Activated B cell treated with CpG ODN at 0.5 μM for 24 hours (primary cell): Measurements from ENCODE around the gene CMIP. TPM values are rescaled to one million over a fixed set of nuclear protein-coding genes. Genes with fewer than 3 reads are reported as not detected.
A peak's percentile ranks its signal among the peaks of the same experiment; 100 is the strongest.

ENCODE experiments used
- ATAC-seq: fragments of 200-7000 bp; cut with Tn5 transposase; one replicate; pipeline ENCODE4 v1.10.0; 2021; ENCODE audit warnings: low read depth, mild to moderate bottlenecking, moderate library complexity
- CTCF ChIA-PET: fragments of 350-600 bp; sonication (Branson Sonifier 250); formaldehyde crosslinking; loops from one replicate; lab custom pipeline; 2021; ENCODE audit warnings: antibody characterized with exemption; lab: Charles Lee
- POLR2A ChIA-PET: fragments of 350-600 bp; sonication (Branson Sonifier 250); formaldehyde crosslinking; loops from one replicate; lab custom pipeline; 2021; ENCODE audit warnings: antibody characterized with exemption; lab: Charles Lee
- DNase-seq: peaks from one replicate; pipeline ENCODE4 v3.0.0; 2022
- H3K27ac Mint-ChIP-seq: one replicate; pipeline ENCODE4 v1.8.0; 2020; ENCODE audit warnings: mixed read lengths
- H3K27me3 Mint-ChIP-seq: one replicate; pipeline ENCODE4 v1.8.0; 2021; ENCODE audit warnings: mixed read lengths
- H3K36me3 Mint-ChIP-seq: one replicate; pipeline ENCODE4 v1.8.0; 2021; ENCODE audit warnings: low read depth, mixed read lengths
- H3K4me1 Mint-ChIP-seq: one replicate; pipeline ENCODE4 v1.8.0; 2021; ENCODE audit warnings: mixed read lengths
- H3K4me3 Mint-ChIP-seq: one replicate; pipeline ENCODE4 v1.8.0; 2020; ENCODE audit warnings: mild to moderate bottlenecking, mixed read lengths
- H3K9me3 Mint-ChIP-seq: one replicate; pipeline ENCODE4 v1.8.0; 2020; ENCODE audit warnings: mixed read lengths
- intact Hi-C: fragments of 100-400 bp; cut with micrococcal nuclease; formaldehyde crosslinking; loops from one replicate; pipeline ENCODE4 v1.15.1; 2024
- total RNA-seq: library from RNA; stranded (reverse); gene quantifications from 2 replicates; pipeline ENCODE4 v1.2.3, GENCODE V29; 2022
- TF ChIP-seq, protein P1 (sequence below): fragments of 200-600 bp; IDR thresholded peaks from one replicate; pipeline ENCODE4 v1.8.0; 2022; ENCODE audit warnings: antibody characterized with exemption, mild to moderate bottlenecking

The CMIP gene
- total RNA-seq, 1 donor from 2014 or later, result 76.3 TPM

DNA sequence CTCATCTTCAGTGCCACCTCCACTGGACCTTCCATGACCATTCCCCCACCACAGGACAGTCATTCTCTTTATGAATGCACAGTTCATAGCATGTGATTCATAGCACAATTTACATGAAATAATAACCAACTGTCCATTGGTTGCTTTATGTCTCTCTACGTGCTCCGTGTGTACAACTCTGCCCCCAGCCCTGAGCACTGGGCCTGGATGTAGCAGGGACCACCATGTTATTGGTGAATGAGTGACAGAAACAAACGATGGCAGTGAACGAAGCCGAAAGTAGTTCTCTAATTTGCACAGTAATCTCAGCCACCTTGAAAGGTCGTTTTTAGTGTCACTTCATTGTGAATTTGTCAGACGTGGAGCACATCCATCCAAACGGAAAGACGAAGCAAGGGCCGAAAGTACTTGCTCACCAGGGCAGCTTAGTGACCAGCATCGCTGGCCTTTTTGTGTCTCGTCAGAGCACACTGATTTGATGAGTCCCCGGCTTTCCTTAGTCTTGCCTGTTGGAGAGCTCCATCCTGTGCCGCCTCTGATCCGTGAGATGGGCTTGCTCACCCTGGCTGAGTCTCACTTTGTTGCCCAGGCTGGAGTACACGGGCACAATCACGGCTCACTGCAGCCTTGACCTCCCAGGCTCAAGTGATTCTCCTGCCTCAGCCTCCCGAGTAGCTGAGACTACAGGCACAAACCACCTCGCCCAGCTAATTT lies 95.3 kb downstream of the CMIP start:
- no peak overlapping the region for H3K27ac Mint-ChIP-seq

DNA sequence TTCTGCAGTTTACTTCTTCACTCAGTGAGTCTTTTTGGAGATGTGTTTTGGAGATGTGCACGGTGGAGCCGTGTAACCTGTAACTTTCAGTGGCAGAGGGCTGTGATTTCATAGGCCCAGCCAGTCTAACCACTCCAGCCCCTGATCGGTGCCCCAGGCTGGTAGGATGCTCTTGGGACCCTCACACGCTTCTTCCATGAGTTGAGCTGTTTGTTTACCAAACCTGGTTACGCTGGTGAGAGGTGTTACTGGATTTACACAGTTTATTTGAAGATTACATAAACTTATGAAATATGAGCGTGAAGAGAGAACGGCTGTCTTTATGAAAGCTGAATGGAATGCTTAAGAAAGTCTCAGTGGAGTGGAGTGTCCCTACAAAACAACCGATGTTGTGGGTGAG lies 96.7 kb downstream of the CMIP start:
- no peak for DNase-seq
- no peaks in the 10 kb centered on the region for H3K36me3 Mint-ChIP-seq
- no peak overlapping the region for H3K27ac Mint-ChIP-seq
- no peak overlapping the region for H3K4me3 Mint-ChIP-seq
- intact Hi-C loops, result no loop called here
- H3K4me1 Mint-ChIP-seq, result peaks cover 47% of the 10 kb centered on the region
- CTCF ChIA-PET, result no interaction called here
- TF ChIP-seq, protein P1, sequence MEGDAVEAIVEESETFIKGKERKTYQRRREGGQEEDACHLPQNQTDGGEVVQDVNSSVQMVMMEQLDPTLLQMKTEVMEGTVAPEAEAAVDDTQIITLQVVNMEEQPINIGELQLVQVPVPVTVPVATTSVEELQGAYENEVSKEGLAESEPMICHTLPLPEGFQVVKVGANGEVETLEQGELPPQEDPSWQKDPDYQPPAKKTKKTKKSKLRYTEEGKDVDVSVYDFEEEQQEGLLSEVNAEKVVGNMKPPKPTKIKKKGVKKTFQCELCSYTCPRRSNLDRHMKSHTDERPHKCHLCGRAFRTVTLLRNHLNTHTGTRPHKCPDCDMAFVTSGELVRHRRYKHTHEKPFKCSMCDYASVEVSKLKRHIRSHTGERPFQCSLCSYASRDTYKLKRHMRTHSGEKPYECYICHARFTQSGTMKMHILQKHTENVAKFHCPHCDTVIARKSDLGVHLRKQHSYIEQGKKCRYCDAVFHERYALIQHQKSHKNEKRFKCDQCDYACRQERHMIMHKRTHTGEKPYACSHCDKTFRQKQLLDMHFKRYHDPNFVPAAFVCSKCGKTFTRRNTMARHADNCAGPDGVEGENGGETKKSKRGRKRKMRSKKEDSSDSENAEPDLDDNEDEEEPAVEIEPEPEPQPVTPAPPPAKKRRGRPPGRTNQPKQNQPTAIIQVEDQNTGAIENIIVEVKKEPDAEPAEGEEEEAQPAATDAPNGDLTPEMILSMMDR, result no peak
- POLR2A ChIA-PET, result no interaction called here
- ATAC-seq, result no peak
- no peaks in the 10 kb centered on the region for H3K9me3 Mint-ChIP-seq
- no peaks in the 10 kb centered on the region for H3K27me3 Mint-ChIP-seq

More for the DNA sequence above, 95.3 kb downstream of the CMIP start:
- Mint-ChIP-seq H3K9me3 (no peaks in the 10 kb centered on the region), H3K4me1 (peaks cover 33% of the 10 kb centered on the region), H3K4me3 (no peak overlapping the region), H3K36me3 (peaks cover 2% of the 10 kb centered on the region), H3K27me3 (no peaks in the 10 kb centered on the region)
- TF ChIP-seq, protein P1, result no peak
- ATAC-seq, result no peak
- intact Hi-C loops, result no loop called here
- ChIA-PET POLR2A (interaction anchor here (0.7 to 0.8 kb wide), 2 partner anchors 30 to 122 kb away, joined by 5 to 8 read pairs; no protein-coding TSS in a partner anchor), CTCF (no interaction called here)
- DNase-seq, result no peak

DNA sequence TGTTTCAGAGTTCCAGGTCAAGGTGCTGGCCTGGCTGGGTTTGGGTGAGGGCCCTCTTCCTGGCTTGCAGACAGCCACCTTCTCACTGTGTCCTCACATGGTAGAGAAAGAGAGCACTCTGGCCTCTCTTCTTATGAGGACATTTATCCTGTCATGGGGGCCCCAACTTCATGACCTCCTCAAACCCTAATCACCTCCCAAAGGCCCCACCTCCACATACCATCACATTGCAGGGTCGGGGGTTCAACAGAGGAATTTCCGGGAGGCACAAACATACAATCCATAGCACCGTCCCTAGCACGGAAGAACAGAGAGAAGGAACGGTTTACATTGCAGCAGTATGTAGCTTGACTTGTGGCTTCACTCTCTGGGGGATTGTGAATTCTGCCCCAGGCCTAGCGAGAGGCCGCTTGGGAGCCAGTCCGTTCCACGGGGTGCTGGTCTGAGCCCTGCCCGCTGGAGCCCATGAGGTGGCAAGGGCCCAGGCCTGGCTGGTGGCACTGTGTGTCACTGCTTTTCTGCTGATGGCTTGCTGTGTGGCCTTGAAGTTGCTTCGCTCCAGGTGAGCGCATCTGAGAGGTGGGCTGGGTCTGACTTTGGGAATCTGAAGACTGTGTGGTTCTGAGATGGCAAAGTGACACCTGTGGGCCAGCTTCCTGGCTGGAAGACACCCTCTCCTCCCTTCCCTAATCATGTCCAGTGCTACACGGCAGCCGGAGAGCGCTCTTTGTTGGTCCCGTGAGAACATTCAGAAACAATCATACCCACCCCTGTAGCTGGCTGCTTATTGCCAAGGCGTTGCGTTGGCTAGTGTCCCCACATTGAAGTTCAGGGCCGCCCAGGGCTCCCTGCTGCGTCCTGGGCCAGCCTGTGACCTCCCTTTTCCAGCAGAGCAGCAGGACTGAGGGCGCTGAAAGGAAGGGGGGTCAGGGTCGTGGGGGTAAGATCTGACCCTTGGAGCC lies 98.3 kb downstream of the CMIP start:
- ATAC-seq (no peak), DNase-seq (no peak)
- intact Hi-C loops, result no loop called here
- POLR2A ChIA-PET, result no interaction called here
- H3K4me1 Mint-ChIP-seq, result peaks cover 63% of the 10 kb centered on the region
- no peak overlapping the region for H3K4me3 Mint-ChIP-seq
- CTCF ChIA-PET, result no interaction called here
- H3K27me3 Mint-ChIP-seq, result no peaks in the 10 kb centered on the region
- peaks cover 2% of the 10 kb centered on the region for H3K36me3 Mint-ChIP-seq
- TF ChIP-seq, protein P1, result no peak
- no peaks in the 10 kb centered on the region for H3K9me3 Mint-ChIP-seq
- H3K27ac Mint-ChIP-seq, result no peak overlapping the region

DNA sequence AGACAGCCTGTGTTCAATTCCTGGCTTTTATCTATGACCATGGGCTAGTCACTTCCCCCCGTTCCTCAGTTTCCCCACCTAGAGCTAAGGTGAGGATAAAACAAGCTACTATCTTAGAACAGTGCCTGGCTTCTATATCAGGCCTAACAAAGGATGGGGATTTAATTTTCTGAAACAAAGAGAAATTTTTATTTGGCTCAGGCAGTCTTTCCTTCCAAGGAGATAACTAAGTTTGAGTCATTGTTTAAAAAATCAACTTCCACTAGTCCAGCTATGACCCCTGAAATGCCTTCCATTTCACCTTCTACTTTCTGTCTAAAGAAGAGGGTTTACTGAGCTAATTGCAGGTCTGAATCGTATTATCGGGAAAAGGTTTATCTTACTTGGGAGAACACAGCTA lies 99.0 kb downstream of the CMIP start:
- Mint-ChIP-seq H3K4me1 (peaks cover 61% of the 10 kb centered on the region), H3K36me3 (peaks cover 2% of the 10 kb centered on the region), H3K4me3 (no peak overlapping the region), H3K27ac (no peak overlapping the region), H3K9me3 (no peaks in the 10 kb centered on the region), H3K27me3 (no peaks in the 10 kb centered on the region)
- ChIA-PET POLR2A (interaction anchor here (0.6 kb wide), 1 partner anchor 54 kb away, joined by 6 read pairs; no protein-coding TSS in a partner anchor), CTCF (no interaction called here)
- TF ChIP-seq, protein P1, result no peak
- no peak for DNase-seq
- ATAC-seq, result no peak
- intact Hi-C loops, result no loop called here

DNA sequence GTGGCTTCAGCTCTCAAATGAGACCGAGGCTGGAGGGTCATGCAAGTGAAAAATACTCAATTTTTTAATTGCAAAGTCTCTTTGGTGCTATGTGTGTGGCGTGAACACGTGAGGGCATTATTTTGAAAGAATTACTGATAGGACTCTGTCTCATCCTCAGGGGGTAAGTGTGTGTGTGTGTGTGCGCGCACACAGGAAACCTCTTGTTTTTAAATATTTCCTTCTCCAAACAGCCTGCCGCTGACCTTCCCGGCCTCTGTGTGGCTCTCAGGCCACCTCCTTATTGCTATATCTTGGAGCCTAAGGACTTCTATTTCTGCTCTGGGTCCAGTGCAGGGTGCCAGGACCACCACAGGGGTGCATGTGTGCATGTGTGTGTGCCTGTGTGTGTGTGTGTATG lies 99.7 kb downstream of the CMIP start:
- H3K4me1 Mint-ChIP-seq, result peaks cover 61% of the 10 kb centered on the region
- no peaks in the 10 kb centered on the region for H3K9me3 Mint-ChIP-seq
- intact Hi-C loops, result no loop called here
- DNase-seq (no peak), ATAC-seq (no peak)
- ChIA-PET CTCF (no interaction called here), POLR2A (interaction anchor here (0.6 kb wide), 1 partner anchor 53 kb away, joined by 6 read pairs; no protein-coding TSS in a partner anchor)
- TF ChIP-seq, protein P1, result no peak
- H3K4me3 Mint-ChIP-seq, result peak overlapping the region; percentile 2
- peaks cover 2% of the 10 kb centered on the region for H3K36me3 Mint-ChIP-seq
- no peak overlapping the region for H3K27ac Mint-ChIP-seq
- H3K27me3 Mint-ChIP-seq, result no peaks in the 10 kb centered on the region
